HG03521 (cell line): Measurements from ENCODE around the gene DNAH17.
"Not testable (repeated sequence)": the region's sequence is repeated elsewhere in the genome, so short reads cannot be mapped to it uniquely, and the experiment has no call there.

Experiments
- ATAC-seq: cut with Tn5 transposase; IDR thresholded peaks from one replicate; pipeline ENCODE4 v1.9.1; 2021; ENCODE audit warnings: mild to moderate bottlenecking, moderate library complexity; ENCODE audit not compliant: unreplicated experiment

Gene DNAH17

GRCh38 chr17:78526231-78527025, 50.8 kb downstream of the DNAH17 start:
- no peak for ATAC-seq

GRCh38 chr17:78525511-78526160, 51.6 kb downstream of the DNAH17 start:
- ATAC-seq, result no peak

GRCh38 chr17:78524870-78525510, 52.2 kb downstream of the DNAH17 start:
- no peak for ATAC-seq

GRCh38 chr17:78523934-78524655, 53.1 kb downstream of the DNAH17 start:
- no peak for ATAC-seq

- ATAC-seq, result no peak
Measured at GRCh38 chr17:78522031-78522809, 55.0 kb downstream of the DNAH17 start.

GRCh38 chr17:78517421-78517820, 59.8 kb downstream of the DNAH17 start:
- ATAC-seq, result no peak

GRCh38 chr17:78515480-78515879, 61.7 kb downstream of the DNAH17 start:
- no peak for ATAC-seq

GRCh38 chr17:78514521-78514920, 62.7 kb downstream of the DNAH17 start:
- no peak for ATAC-seq

- no peak for ATAC-seq
Measured at GRCh38 chr17:78512976-78513375, 64.2 kb downstream of the DNAH17 start.

GRCh38 chr17:78510141-78511075, 66.8 kb downstream of the DNAH17 start:
- ATAC-seq, result no peak

GRCh38 chr17:78507526-78507925, 69.7 kb downstream of the DNAH17 start:
- no peak for ATAC-seq

GRCh38 chr17:78506454-78507309, 70.5 kb downstream of the DNAH17 start:
- ATAC-seq, result no peak

GRCh38 chr17:78504156-78504925, 72.9 kb downstream of the DNAH17 start:
- no peak for ATAC-seq

GRCh38 chr17:78503388-78503787, 73.8 kb downstream of the DNAH17 start:
- ATAC-seq, result not testable (repeated sequence)

GRCh38 chr17:78502611-78503148, 74.5 kb downstream of the DNAH17 start:
- no peak for ATAC-seq

GRCh38 chr17:78501241-78502036, 75.8 kb downstream of the DNAH17 start:
- no peak for ATAC-seq

- no peak for ATAC-seq
Measured at GRCh38 chr17:78500806-78501205, 76.4 kb downstream of the DNAH17 start.
